Measurements from ENCODE around the gene NEURL1.

Gene NEURL1

DNA sequence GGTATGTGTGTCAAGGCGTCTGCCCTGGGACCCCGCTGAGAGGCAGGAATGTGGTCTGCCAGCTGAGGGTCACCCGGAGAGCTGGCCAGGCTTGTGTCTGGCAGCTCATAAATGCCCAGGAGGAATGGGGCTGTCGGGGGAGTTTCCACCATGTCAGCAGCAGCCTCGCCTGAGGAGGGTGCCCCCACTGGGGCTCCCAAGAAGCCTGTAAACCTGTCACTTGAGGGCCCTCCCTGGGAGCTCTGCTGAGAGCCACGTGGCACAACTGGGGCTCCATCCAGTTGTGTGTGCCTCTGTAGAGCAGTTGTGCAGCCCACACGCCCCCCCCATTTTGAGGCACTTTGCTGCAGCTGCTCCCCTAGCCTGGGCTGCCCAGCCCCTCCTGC, 70.6 kb downstream of the NEURL1 start:
- DNase-seq (ENCODE audit: low spot score) = no peak

DNA sequence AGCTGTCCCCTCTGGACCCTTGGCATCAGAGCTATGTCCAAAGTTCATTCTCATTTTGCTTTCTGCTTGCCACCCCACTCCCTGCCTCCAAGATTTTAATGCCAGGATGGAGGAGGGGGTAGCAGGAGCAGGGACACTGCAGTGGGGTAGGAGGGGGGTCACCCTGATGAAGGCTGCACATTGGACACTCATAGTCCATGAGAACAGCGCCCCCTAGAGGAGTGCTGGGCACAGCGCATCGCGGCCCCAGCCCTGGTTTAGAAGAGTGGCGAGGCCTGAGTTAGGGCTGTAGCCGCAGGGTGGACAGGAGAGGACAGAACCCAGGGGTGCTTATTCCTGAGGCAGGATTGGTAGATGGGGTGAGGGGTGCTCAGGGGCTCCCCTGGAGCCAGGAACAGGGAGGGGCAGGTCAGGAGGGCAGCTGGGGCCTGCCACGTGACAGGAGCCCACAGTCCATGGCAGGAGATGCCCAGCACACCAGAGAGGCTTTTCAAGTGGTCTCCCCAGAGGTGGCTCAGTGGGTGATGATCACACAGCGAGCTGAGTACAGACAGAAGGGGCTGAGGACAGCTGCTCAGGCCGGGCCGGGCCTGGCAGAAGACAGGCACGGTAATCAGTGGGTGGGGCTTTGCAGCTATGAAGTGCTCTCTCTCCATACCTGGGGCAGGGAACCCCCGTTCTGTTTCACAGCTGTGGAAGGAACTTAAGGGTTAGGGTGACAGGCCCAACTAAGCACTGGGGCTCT, 71.4 kb downstream of the NEURL1 start:
- DNase-seq (ENCODE audit: low spot score) = no peak

DNA sequence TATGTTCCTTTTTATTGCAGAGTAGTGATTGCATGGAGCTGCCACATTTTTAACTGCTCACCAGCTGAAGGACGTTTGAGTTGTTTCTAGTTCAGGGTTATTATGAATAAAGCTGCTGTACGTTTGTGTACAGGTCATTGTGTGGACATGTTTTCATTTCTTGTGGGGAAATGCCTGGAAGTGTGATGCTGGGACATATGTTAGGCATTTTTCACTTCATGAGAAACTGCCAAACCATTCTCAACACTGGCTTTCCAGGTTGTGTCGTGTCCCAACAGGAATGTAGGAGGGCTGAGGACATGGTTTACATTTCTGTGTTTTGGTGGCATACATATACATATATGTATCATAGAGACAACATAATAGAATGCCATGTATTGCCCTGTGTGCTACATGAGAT, 73.0 kb downstream of the NEURL1 start:
- no peak for DNase-seq (ENCODE audit: low spot score)

DNA sequence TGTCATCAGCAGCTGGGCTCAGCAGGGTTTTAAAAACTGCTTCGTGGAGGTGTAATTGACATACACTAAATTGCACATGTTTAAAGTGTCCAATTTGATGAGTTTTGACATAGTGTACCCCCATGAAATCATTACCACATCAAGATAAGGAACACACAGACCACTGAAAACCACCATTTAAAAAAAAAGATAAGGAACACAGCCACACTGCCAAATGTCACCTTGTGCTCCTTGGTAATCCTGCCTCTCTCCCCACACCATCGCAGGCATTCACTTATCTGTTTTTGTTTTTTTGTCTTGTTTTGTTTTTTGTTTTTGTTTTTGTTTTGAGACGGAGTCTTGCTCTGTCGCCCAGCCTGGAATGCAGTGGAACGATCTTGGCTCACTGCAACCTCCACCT, 75.0 kb downstream of the NEURL1 start:
- no peak for DNase-seq (ENCODE audit: low spot score)

DNA sequence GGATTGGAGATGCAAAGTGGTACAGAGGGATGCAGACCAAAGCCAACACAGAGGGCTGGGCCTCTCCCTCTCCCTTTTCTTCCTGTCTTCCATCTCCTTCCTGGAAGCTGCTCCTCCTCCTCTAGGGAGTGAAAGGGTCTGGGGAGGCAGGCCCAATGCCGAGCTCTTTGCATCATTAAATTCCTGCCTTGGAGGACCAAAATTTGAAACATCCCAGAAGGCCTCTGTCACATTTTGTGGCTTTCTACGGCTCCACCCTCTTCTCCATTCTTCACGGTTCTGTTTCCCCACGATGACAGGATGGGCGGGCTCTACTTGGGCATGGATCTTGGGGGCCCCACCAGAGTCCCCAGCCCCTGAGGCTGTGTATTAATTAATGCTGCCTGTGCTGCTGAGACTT, 76.4 kb downstream of the NEURL1 start:
- no peak for DNase-seq (ENCODE audit: low spot score)

DNA sequence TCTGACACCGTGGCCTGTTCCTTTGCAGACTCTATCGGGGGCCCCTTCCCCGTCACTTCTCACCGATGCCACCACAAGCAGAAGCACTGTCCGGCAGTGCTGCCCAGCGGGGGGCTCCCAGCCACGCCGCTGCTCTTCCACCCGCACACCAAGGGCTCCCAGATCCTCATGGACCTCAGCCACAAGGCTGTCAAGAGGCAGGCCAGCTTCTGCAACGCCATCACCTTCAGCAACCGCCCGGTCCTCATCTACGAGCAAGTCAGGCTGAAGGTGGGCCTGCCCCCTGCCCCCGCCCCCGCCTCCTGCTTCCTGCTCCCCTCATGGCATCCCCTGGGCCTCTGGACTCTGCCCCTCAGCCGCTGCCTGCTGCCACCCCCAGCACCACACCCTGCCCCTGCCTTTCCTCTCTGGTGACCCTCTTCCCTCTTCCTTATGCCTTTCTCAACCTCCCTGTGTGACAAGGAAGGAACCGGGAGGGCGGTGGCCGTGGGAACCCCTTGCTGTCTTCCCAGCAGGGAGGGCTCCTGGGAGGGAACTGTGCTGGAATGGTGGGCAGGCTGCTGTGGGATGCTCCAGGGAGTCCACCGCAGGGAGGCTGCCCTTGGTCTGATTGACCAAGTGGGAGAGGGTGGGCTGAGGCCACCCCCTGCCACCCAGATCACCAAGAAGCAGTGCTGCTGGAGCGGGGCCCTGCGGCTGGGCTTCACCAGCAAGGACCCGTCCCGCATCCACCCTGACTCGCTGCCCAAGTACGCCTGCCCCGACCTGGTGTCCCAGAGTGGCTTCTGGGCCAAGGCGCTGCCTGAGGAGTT, 77.5 kb downstream of the NEURL1 start:
- no peak for DNase-seq (ENCODE audit: low spot score)

DNA sequence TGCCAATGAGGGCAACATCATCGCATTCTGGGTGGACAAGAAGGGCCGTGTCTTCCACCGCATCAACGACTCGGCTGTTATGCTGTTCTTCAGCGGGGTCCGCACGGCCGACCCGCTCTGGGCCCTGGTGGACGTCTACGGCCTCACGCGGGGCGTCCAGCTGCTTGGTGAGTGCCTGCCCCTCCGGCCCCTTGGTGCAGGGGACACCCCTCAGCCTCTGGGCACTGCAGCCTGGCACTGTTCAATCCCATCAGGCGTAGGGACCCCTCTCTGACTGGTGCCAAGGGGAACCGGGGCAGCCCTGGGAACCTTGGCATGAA, 78.1 kb downstream of the NEURL1 start:
- no peak for DNase-seq (ENCODE audit: low spot score)

DNA sequence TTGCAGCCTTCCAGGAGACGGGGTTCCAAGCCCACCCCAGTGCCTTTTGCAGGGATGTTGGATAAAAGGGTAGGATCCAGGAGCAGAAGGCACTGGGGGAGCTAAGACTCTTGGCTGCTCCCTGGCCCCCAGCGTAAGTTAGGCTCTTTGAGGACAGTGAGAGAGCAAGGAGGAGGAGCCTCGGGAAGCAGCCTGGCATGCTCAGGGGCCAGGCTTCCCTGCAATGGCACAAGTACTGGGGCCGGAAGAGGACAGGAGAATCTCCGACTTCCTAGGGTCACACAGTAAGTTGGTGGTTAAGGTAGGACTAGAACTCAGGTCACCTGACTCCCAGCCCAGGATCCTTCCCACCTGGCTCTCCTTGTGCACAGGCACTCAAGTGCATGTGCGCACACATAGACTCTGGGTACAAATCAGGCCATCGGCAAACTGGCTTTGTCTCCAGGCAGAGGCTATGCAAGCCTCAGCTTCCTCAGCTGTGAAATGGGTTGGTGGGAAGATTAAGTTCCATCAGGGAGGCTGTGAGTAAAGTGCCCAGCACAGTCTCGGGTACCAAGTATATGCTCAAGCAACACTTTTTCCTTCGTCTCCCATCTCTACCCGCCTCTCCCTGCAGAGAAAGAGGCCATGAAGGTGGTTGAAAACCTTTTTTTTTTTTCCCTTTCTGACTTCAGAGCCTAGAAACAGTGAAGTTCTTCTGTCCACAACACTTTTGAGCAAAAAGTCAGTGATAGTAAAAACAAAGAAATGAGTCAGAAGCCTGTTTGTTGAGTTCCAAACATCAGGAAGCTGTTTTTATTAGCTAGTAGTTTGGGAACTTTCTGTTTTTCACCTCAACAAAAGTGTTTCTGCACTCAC, 79.1 kb downstream of the NEURL1 start:
- no peak for DNase-seq (ENCODE audit: low spot score)

DNA sequence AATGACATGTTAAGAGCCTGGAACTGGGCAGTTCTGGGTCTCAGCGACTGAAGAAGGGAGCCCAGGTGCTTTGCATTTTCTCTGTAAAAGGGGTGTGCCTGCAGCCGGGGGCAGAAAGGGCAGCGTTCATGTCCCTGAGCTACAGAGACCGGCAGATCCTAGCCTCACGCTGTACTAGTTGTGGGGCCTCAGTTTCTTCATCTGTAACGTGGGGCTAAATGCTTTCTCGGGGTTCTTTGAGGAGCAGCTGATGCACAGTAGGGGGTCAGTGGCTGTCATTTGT, 79.6 kb downstream of the NEURL1 start:
- no peak for DNase-seq (ENCODE audit: low spot score)

DNA sequence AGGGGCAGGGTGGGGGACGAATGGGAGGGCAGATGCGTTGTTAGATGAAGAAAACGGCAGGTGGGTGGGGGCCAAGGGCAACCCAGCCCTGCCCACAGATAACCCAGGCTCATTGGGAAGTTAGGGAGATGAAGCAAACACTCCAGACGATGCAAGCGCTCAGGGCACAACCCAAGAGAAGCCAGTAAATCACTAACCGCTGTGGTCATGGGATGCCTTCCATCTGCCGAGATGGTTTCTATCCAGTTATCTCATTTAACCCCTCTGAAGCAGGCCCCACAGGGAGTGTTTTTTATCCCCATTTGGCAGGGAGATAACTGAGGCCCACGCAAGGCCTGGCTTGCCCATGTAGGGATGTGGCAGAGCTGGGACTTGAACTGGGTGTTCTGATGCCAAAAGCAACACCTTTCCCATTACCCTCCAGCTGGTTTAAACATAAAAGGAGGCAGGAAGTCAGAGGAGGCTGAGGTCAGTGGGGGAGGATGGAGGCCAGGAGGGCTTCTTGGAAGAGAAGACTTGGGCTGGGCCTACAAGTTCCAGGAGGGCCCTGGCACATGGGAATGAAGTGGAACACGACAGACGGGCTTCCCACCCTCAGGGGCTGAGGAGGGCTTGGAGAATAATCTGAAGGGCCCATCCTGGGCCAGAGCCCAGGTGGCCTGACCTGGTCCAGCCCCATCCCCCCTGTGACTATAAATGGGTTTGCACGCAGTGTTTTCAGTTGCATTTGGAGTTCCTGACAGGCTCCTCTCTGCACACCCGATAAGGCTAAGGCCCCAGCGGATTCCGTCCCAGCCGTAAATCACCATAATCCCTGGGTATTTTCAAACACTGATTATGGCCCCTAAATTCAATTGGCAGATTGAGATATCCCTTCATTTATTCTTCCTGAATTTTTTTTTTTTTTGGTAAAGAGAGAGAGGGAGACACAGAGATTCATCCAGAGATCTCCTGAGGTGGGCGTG, 80.9 kb downstream of the NEURL1 start:
- no peak for DNase-seq (ENCODE audit: low spot score)

DNA sequence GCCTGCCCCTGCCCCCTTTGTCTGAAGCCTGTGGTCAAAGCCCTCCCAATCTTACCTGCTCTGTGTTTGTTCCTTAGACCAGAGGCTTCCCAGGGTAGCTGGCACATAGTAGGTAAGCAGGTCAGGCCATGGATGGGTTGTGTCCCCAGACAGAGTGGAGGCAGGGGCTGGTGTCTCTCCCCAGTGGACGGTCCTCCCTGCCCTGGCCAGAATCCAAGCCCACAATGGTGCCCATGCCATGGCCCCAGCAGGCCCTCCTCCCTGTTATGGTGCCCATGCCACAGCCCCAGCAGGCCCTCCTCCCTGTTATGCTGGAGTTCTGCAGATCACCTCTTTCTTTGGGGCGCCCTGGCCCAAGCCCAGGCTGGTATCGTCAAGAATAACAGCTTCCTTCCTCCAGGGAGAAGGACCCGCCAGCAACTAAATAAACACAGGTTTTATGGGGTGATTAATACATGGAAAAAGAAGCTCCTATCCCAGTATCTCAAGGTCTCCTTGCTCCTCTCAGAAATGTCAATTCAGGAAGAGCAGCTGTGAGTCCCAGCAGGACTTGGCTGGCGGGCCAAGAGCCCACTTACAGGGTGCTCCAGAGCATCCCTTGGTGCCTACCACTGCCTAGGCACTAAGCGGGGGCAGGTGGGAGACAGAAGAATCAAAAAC, 82.0 kb downstream of the NEURL1 start:
- no peak for DNase-seq (ENCODE audit: low spot score)

DNA sequence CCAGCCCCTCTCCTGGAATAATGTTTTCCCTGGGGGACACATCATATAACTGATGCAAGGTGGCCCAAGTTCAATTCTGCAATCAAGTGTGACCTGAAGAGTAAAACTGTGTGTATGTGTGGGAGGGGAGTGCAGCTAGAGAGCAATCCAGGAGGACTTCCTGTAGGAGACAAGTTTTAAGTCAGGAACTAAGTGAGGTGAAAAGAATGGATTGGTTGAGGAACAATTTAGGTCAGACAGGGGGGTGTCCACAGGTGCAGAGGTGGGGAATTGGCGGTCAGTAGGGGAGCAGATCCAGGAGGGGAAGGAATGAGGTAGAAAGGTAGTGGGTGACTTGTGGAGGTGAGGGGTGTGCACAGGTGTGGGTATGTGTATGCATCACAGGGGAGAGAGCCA, 82.6 kb downstream of the NEURL1 start:
- DNase-seq (ENCODE audit: low spot score) = no peak

DNA sequence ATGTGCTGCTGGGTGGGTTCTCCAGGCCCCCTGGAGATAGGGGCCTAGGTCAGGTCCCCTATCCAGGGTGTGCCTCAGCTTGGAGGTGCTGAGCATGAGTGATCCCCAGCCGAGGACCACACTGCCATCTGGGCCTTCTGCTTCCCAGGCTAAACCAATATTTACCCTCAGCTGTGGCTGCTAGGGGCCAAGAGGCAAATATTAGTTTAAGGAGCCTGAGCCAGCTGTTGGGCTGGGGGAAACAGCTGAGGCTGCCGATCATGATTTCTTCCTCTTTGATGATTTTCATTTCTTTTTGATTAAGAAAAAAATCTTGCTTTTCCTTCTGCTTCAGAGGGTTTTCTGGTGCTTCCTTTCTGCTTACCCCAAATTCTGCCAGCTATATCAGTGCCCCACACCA, 83.4 kb downstream of the NEURL1 start:
- DNase-seq (ENCODE audit: low spot score) = no peak

DNA sequence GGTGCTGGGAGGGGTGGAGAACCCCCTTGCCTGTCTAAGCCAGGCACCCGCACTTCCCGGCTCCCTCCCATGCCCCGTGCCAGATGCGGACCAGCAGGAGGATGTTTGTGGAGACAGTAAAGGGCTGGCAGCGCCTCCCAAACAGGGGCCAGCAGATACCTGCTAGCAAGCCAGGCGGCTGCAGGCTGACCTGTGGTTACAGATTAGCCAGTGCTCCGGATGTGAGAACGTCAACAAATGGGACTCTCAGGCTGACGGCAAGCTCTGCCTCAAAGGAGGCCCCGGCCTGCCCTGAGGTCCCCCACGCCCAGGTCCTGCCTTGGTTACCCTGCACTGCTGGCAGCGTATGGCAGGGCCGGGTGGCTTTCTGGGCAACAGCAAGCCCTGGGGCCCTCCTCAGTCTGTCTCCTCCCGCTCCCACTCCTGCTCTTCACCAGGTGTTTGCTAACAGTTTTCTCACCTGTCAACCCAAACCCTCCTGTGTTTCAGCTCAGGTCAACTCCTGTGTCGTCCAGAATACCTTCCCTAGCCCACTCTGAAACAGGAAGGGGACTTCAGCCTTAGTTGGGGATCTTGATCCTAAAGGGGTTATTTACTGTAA, 85.4 kb downstream of the NEURL1 start:
- DNase-seq (ENCODE audit: low spot score) = no peak

DNA sequence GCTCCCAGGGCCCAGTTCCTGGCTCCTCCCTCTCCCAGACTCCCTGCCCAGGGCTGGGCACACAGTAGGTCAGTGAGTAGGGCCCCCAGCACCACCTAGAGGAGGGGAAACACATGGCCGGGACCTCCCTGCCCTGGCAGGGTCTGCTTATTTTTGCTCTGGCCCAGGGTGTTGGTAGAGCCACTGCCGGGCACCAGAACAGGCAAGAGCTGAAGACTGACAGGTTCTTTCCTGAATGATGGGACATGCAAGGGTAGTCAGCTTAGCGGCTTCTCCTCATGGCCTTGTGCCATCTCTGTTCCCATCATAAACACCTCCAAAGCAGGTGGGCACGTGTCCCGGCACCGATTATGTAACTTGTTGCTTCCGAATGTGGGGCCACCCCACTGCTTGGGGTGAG, 86.5 kb downstream of the NEURL1 start:
- DNase-seq (ENCODE audit: low spot score) = no peak

DNA sequence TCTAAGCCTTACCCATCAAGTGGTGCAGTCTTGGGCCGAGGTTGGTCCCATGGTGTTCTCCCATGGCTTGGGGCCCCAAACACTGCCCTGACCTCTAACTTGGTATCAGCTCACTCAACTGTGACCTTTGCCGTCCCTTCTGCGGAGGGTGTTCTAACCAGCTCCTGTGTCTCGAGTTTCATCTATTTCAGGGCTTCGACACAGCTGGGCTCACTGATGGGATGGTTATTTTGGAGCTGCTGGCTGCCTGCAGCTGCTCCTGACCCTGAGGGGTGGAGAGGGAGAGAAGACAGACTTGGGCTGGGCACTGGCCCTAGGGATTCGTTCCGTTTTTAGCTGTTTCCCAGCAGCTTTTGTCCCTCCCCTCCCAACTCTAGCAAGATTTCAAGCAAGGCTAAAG, 86.9 kb downstream of the NEURL1 start:
- no peak for DNase-seq (ENCODE audit: low spot score)

DNA sequence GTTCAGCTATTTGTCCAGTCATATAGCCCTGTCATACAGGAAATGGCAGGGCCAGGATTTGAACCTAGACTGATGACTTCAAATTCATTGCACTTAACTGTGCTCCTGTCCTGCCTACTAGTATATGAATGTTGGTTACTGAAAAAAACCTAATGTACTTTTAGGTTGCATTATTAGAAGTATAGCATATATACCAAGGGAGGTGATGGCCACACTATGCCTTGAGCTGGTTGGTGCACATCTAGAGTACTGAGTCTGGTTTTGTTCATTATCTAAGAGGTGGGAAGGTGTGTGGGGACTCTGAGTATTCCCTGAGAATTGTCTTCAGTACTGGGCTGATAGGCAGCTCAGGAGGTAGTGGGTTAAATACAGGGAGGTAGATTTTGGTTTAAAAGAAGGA, 88.0 kb downstream of the NEURL1 start:
- DNase-seq (ENCODE audit: low spot score) = no peak

DNA sequence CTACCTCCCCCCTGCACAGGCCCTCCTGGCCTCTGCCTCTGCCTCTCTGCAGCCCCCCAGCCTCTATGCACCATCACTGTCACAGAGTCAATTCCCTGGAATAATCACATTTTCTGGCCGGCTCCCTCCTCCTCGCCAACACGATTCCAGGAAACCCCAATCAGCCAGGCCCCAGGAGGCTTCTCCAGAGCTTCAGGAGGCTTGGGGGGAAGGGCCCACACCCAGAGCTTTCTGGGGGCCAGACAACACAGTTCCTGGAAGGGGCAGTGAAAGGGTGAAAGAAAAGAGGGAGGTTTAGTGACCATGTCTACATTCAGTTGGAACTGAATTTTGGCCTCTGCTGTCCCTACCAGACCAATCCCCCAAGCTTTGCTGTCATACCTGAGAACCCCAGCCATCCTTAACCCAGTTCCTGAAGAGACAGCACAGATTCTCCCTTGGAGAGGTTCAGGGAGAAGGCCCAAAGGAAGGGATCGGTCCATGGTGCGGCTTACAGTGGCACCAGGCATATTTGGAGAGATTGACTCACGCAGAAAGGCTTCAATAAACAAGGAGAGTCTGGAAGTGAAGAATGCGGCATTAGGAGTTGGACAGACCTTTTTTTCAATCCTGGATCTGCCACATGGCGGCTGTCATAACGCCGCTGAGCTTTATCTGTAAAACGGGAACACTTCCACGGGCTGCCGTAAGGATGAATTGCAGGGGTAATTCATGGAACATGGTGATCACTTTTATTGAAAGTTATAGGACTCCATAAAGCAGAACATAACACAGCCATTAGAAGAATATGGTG, 89.0 kb downstream of the NEURL1 start:
- no peak for DNase-seq (ENCODE audit: low spot score)

DNA sequence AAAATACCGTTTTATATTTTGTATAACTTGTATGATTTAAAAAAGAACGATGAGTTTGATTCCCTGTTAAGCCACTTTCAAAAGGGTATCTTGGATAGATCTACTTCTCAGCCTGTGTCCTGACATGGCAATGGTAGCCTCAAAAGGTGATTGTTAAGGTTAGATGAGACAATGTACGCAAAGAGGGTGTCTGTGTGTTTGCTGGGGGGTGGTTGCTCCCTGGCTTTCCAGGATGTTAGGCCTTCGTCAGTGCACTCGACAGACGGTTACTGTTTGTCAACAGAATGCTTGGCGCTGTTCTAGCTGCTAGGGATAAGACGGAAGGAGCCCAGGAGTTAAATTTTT, 90.3 kb downstream of the NEURL1 start:
- no peak for DNase-seq (ENCODE audit: low spot score)

Measured in globus pallidus (tissue), 1 donor.